ENCODE data around the gene AKAP12. TPM values are rescaled to one million over a fixed set of nuclear protein-coding genes. Genes with fewer than 3 reads are reported as not detected.

The AKAP12 gene
- total and polyA plus RNA-seq, 4 donors: 9.4 to 110 (median 24.6) TPM

DNA sequence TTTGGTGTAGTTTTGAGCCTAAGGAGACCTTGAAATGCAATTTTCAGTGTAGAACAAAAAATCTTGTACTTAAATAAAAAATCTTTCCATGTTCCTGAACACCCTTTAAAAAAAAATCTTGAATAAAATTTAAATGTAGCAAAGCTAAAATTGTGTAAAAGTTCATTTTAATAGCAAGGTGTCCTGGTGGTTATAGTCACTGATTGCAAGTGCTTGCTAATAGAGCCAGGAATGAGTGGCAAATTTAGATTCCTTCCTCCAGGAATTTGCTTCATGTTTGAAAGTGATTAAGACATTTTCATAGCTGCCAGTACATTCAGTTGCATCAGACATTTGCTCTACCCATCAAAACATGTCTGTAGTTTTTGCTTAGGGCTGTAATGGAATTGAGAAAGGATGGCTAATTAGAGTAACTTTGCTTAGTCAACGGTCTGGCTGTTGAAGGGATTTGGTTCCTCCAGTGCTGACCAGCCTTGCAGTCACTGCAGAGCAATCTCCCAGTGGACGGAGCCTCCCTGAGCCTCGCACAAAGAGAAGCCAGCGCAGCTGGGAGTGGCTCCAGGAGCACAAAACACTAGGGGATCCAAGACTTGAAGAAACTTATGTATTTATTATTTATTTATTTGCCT is 36.5 kb downstream of the AKAP12 start:
- Histone ChIP-seq H3K36me3 (ENCODE audit: control insufficient read depth in 4 of 4, insufficient read depth in 4 of 4, low read length in 4 of 4) (no peaks in the 10 kb centered on the region), H3K9ac (ENCODE audit: insufficient read depth in 1 of 2, low read length in 2 of 2) (no peak overlapping the region), H3K4me3 (no peak overlapping the region), H3K27me3 (ENCODE audit: control insufficient read depth in 3 of 3, insufficient read depth in 3 of 3, low read length in 2 of 3) (no peaks in the 10 kb centered on the region), H3K4me1 (ENCODE audit: control insufficient read depth in 5 of 5, insufficient read depth in 5 of 5, low read length in 5 of 5) (peaks cover 0 to 15% (median 0%) of the 10 kb centered on the region in 5 donors), H3K9me3 (ENCODE audit: control insufficient read depth in 4 of 4, insufficient read depth in 3 of 4, low read length in 3 of 4) (no peaks in the 10 kb centered on the region), H3K27ac (ENCODE audit: low read depth in 1 of 2, low read length in 1 of 2) (peak overlapping the region in 1 of 2 donors; percentile 1)
- TF ChIP-seq, protein P1, sequence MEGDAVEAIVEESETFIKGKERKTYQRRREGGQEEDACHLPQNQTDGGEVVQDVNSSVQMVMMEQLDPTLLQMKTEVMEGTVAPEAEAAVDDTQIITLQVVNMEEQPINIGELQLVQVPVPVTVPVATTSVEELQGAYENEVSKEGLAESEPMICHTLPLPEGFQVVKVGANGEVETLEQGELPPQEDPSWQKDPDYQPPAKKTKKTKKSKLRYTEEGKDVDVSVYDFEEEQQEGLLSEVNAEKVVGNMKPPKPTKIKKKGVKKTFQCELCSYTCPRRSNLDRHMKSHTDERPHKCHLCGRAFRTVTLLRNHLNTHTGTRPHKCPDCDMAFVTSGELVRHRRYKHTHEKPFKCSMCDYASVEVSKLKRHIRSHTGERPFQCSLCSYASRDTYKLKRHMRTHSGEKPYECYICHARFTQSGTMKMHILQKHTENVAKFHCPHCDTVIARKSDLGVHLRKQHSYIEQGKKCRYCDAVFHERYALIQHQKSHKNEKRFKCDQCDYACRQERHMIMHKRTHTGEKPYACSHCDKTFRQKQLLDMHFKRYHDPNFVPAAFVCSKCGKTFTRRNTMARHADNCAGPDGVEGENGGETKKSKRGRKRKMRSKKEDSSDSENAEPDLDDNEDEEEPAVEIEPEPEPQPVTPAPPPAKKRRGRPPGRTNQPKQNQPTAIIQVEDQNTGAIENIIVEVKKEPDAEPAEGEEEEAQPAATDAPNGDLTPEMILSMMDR (IDR thresholded peaks at IDR 0.05; ENCODE audit: control extremely low read depth, extremely low read depth): no peak
- ATAC-seq (ENCODE audit: insufficient read depth, low FRiP score) (no peak), DNase-seq (no peak)
- WGBS, 2 donors: 66 to 71% methylated on average over 4 of the region's 4 CpGs

GRCh38 chr6:151279891-151280290 is 40.1 kb downstream of the AKAP12 start:
- 92 to 94% methylated on average over 2 of the region's 2 CpGs for whole genome bisulfite sequencing, 2 donors
- H3K27me3 ChIP-seq (ENCODE audit: control insufficient read depth in 3 of 3, insufficient read depth in 3 of 3, low read length in 2 of 3): no peaks in the 10 kb centered on the region
- no peaks in the 10 kb centered on the region for H3K36me3 ChIP-seq (ENCODE audit: control insufficient read depth in 4 of 4, insufficient read depth in 4 of 4, low read length in 4 of 4)
- no peak for DNase-seq
- H3K4me3 ChIP-seq: no peak overlapping the region
- TF ChIP-seq, protein P1 (IDR thresholded peaks at IDR 0.05; ENCODE audit: control extremely low read depth, extremely low read depth): no peak
- H3K9ac ChIP-seq (ENCODE audit: insufficient read depth in 1 of 2, low read length in 2 of 2): no peak overlapping the region
- peaks cover 0 to 22% (median 10%) of the 10 kb centered on the region in 5 donors for H3K4me1 ChIP-seq (ENCODE audit: control insufficient read depth in 5 of 5, insufficient read depth in 5 of 5, low read length in 5 of 5)
- ATAC-seq (ENCODE audit: insufficient read depth, low FRiP score): no peak
- no peaks in the 10 kb centered on the region for H3K9me3 ChIP-seq (ENCODE audit: control insufficient read depth in 4 of 4, insufficient read depth in 3 of 4, low read length in 3 of 4)
- no peak overlapping the region for H3K27ac ChIP-seq (ENCODE audit: low read depth in 1 of 2, low read length in 1 of 2)

DNA sequence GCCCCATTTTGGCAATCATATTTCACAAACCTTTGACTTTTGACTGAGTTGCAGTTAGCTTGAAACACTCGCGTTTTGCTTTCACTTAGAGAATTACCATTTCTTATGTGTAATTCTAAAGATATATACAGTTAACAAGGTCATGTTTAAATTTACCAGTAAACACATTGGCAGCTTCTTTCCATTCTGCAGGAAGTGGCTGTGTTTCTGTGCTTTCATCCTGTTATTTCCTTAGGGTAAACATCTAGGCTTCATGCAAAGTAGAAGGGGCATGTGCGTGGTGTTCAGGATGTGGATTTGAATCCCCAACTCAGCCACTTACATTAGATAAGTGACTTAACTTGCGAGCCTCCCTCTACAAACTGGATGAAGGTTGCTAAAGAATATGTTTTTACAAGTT is 41.1 kb downstream of the AKAP12 start:
- H3K27ac ChIP-seq (ENCODE audit: low read depth in 1 of 2, low read length in 1 of 2): no peak overlapping the region
- TF ChIP-seq, protein P1 (IDR thresholded peaks at IDR 0.05; ENCODE audit: control extremely low read depth, extremely low read depth): no peak
- H3K27me3 ChIP-seq (ENCODE audit: control insufficient read depth in 3 of 3, insufficient read depth in 3 of 3, low read length in 2 of 3): no peaks in the 10 kb centered on the region
- DNase-seq (peak in 2 of 3 donors; percentile 41 to 65), ATAC-seq (ENCODE audit: insufficient read depth, low FRiP score) (no peak)
- H3K4me1 ChIP-seq (ENCODE audit: control insufficient read depth in 5 of 5, insufficient read depth in 5 of 5, low read length in 5 of 5): peaks cover 0 to 29% (median 10%) of the 10 kb centered on the region in 5 donors
- no peaks in the 10 kb centered on the region for H3K36me3 ChIP-seq (ENCODE audit: control insufficient read depth in 4 of 4, insufficient read depth in 4 of 4, low read length in 4 of 4)
- no peak overlapping the region for H3K9ac ChIP-seq (ENCODE audit: insufficient read depth in 1 of 2, low read length in 2 of 2)
- no peak overlapping the region for H3K4me3 ChIP-seq
- no peaks in the 10 kb centered on the region for H3K9me3 ChIP-seq (ENCODE audit: control insufficient read depth in 4 of 4, insufficient read depth in 3 of 4, low read length in 3 of 4)
- WGBS, 2 donors: 73 to 76% methylated on average over 4 of the region's 4 CpGs

DNA sequence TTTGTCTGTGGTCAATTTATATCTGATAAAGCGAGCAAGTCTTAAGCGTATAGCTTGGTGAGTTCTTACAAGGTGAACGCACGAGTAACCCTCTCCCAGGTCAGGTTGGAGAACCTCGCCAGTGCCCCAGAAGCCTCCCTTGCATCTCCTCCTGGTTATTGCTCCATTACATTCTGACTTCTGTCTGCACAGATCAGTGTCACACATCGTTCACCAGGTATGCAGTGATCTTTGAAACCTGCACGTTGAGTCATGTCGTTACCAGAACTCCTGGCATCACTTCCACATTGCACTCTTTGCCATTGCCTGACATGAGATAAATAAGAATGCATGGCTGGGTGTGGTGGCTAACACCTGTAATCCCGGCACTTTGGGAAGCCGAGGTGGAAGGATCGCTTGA is 44.2 kb downstream of the AKAP12 start:
- H3K4me3 ChIP-seq: no peak overlapping the region
- peak overlapping the region in 1 of 2 donors; percentile 62 for H3K27ac ChIP-seq (ENCODE audit: low read depth in 1 of 2, low read length in 1 of 2)
- H3K9ac ChIP-seq (ENCODE audit: insufficient read depth in 1 of 2, low read length in 2 of 2): no peak overlapping the region
- H3K4me1 ChIP-seq (ENCODE audit: control insufficient read depth in 5 of 5, insufficient read depth in 5 of 5, low read length in 5 of 5): peaks cover 0 to 26% (median 11%) of the 10 kb centered on the region in 5 donors
- H3K36me3 ChIP-seq (ENCODE audit: control insufficient read depth in 4 of 4, insufficient read depth in 4 of 4, low read length in 4 of 4): no peaks in the 10 kb centered on the region
- no peaks in the 10 kb centered on the region for H3K27me3 ChIP-seq (ENCODE audit: control insufficient read depth in 3 of 3, insufficient read depth in 3 of 3, low read length in 2 of 3)
- no peaks in the 10 kb centered on the region for H3K9me3 ChIP-seq (ENCODE audit: control insufficient read depth in 4 of 4, insufficient read depth in 3 of 4, low read length in 3 of 4)
- ATAC-seq (ENCODE audit: insufficient read depth, low FRiP score) (no peak), DNase-seq (no peak)
- WGBS, 2 donors: 86 to 93% methylated on average over 11 of the region's 11 CpGs
- TF ChIP-seq, protein P1 (IDR thresholded peaks at IDR 0.05; ENCODE audit: control extremely low read depth, extremely low read depth): no peak

All from lung (tissue), 12 donors.